BLaER1 treated with 17β-estradiol and CSF1 and Interleukin-3, amounts not matched to agents 10 nM and 100 nM (cell line): Measurements from ENCODE around the gene FOXD1.

Experiments used
- H3K27ac ChIP-seq, 11 experiments: shearing (Covaris generic); formaldehyde crosslinking; 2 replicates each; pipeline ENCODE4 v1.8.1; 2022
- H3K27me3 ChIP-seq, 11 experiments: shearing (Covaris generic); formaldehyde crosslinking; 2 replicates each; pipeline ENCODE4 v1.8.1; 2022
- H3K36me3 ChIP-seq, 11 experiments: shearing (Covaris generic); formaldehyde crosslinking; 2 replicates each; pipeline ENCODE4 v1.8.1; 2022
- H3K4me1 ChIP-seq, 10 experiments: shearing (Covaris generic); formaldehyde crosslinking; 2 replicates each; pipeline ENCODE4 v1.8.1; 2022
- H3K4me2 ChIP-seq, 11 experiments: shearing (Covaris generic); formaldehyde crosslinking; 2 replicates each; pipeline ENCODE4 v1.8.1; 2022
- H3K4me3 ChIP-seq, 10 experiments: shearing (Covaris generic); formaldehyde crosslinking; 2 replicates each; pipeline ENCODE4 v1.8.1; 2022
- H3K9ac ChIP-seq, 11 experiments: shearing (Covaris generic); formaldehyde crosslinking; 2 replicates each; pipeline ENCODE4 v1.8.1; 2022
- H3K9me3 ChIP-seq, 11 experiments: shearing (Covaris generic); formaldehyde crosslinking; replicated peaks in 1 of 11; 2 replicates each; pipeline ENCODE4 v1.8.1; 2022
- H4K20me1 ChIP-seq, 11 experiments: shearing (Covaris generic); formaldehyde crosslinking; 2 replicates each; pipeline ENCODE4 v1.8.1; 2022
- Cebpa-rat ChIP-seq, 11 experiments: shearing (Covaris generic); IDR thresholded peaks; 2 replicates each; pipeline ENCODE4 v1.8.1; 2022

The FOXD1 gene

DNA sequence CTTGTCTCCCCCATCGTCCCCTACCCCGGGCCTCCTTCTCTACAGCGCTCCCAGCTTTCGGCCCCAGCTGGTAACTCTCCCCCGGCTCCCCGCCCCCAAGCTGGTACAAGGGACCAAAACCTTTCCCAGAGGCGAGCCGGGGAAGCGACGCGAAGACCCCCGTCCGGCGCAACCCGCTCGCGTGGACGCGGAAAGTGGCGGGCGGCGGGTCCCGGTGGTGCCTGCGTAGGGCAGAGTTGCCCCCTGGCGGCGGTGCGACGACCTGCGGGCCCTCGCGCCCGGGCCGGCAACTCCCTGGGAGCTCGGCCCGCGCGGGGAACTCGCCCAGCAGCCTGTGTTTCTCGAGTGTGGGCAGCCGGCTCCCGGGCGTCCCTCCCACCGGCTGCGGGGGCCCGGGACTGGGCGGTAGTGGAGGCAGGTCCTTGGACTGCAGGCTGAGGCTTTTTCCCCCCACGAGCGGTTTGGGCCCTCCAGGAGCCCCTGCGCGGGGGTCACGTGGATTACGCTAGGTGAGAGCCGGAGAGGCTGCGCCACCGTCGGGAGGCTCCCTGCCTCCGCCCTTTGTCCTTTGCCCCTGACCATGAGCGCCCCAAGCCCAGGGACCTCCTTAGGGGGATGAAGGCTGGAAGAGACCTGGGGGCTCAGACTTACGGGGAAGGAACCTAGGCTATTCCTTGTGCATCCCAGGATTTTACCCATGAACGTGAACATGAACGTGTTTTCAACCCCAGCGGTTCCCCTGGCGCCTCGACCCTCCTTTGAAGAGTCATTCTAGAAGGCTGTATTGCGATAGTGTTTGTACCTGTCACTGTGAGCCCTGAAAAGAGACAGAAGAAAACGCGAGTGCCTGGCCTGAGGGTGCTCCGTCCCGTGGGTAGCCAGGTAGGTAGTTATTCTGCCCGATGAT, 2.9 kb upstream of the FOXD1 start:
- peaks cover 11 to 23% (median 17%) of the 10 kb centered on the region in 11 experiments; a peak in 20 of 22 replicates for H3K9me3 ChIP-seq
- peaks cover 58 to 80% (median 79%) of the 10 kb centered on the region in 11 experiments for H3K27me3 ChIP-seq
- H3K9ac ChIP-seq: no peak overlapping the region
- peaks cover 5 to 55% (median 34%) of the 10 kb centered on the region in 11 experiments for H4K20me1 ChIP-seq
- TF ChIP-seq Cebpa-rat (IDR thresholded peaks at IDR 0.05): no peak
- peaks cover 9 to 29% (median 26%) of the 10 kb centered on the region in 10 experiments for H3K4me1 ChIP-seq
- H3K4me3 ChIP-seq: no peak overlapping the region
- no peak overlapping the region for H3K4me2 ChIP-seq
- no peak overlapping the region for H3K27ac ChIP-seq
- no peaks in the 10 kb centered on the region for H3K36me3 ChIP-seq

DNA sequence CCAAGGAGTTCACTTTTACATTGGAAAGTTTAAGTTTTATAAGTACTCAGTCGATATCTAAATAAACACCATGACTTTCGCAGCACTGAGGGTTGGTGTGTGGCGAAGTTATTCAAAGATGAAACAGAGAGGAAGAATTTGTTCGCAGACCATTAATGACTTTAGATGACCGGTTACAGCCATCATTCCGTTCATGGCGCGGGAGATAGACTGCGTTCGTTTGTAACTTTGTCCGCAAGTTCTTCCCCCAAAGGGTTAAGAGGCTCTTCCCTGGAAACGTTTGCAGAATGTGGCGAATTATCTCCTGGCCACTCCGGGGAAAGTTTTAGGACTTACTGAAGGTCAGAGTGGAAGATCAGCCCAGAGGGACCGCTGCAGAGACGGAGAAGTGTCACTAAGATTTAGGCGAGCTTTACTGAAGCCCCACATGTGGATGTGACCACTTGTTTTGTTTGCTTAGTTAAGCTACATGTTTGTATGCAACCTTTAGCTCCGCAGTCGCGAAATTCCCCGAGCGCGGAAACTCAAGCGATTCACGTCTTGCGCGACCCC, 2.2 kb upstream of the FOXD1 start:
- no peak overlapping the region for H3K9ac ChIP-seq

DNA sequence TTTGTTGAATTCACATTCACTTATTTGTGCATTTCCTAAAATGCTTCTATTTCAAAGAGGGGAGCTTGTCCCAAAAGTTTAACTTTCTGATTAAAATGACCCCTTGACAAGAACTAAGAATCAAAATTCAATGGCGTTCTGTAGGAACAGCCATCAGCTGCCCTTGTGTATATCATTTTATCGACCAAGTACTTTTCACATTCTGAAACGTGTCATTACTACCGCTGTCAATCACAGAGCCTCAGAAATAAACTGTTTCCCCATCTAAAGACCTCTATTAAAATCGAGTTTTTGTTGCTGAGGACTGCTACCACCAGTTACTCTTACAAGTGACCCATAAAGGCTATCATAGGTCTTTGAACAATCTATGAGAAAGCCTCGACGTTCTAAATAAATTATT, 1.6 kb upstream of the FOXD1 start:
- Histone ChIP-seq H3K9ac (no peak overlapping the region), H3K4me3 (no peak overlapping the region), H3K4me2 (no peak overlapping the region)

More for the DNA sequence above, 2.2 kb upstream of the FOXD1 start:
- Histone ChIP-seq H3K27ac (no peak overlapping the region), H3K27me3 (peaks cover 65 to 87% (median 87%) of the 10 kb centered on the region in 11 experiments), H3K4me2 (no peak overlapping the region), H3K9me3 (peaks cover 11 to 21% (median 17%) of the 10 kb centered on the region in 11 experiments; a peak in 20 of 22 replicates), H4K20me1 (peaks cover 13 to 62% (median 39%) of the 10 kb centered on the region in 11 experiments), H3K36me3 (no peaks in the 10 kb centered on the region), H3K4me3 (no peak overlapping the region), H3K4me1 (peaks cover 12 to 29% (median 26%) of the 10 kb centered on the region in 10 experiments)
- no peak for TF ChIP-seq Cebpa-rat (IDR thresholded peaks at IDR 0.05)

DNA sequence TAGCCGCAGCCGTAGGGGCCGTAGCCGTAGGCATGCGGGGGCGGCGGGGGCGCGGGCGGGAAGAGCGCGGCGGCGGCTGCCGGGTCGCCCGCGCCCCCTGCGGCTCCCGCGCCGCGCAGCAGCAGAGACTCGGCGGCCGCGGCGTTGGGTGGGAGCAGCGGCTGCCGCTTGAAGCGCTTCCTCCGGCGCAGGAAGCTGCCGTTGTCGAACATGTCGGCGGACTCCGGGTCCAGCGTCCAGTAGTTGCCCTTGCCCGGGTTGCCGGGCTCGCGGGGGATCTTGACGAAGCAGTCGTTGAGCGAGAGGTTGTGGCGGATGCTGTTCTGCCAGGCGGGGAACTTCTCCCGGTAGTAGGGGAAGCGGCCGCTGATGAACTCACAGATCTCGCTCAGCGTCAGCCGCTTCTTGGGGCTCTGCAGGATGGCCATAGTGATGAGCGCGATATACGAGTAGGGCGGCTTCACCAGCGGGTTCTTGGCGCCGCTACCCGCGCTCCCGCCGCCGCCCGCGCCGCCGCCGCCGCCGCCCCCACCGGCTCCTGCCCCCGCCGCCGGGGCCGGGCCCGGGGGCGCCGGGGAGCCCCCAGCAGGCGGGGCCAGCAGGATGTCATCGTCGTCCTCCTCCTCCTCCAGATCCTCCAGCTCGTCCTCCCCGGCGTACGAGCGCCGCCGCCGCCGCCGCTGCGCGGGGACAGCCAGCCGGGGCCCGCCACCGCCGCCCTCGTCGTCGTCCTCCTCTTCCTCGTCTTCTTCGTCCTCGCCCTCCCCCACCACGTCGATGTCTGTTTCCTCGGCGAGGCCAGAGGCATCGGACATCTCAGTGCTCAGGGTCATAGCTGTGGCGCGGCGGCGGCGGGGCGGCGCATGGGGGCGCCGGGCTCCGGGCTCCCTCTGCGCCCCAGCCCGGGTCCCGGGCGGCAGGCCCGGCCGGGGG, 781 bp downstream of the FOXD1 start:
- Histone ChIP-seq H4K20me1 (peaks cover 26 to 92% (median 68%) of the 10 kb centered on the region in 11 experiments), H3K9ac (peak overlapping the region in 10 of 11 experiments; percentile 2 to 83 (median 52); a peak in 18 of 22 replicates), H3K36me3 (no peaks in the 10 kb centered on the region), H3K4me1 (peaks cover 16 to 34% (median 28%) of the 10 kb centered on the region in 10 experiments), H3K27me3 (peaks cover 81 to 100% (median 100%) of the 10 kb centered on the region in 11 experiments), H3K27ac (peak overlapping the region in 3 of 11 experiments; percentile 57 to 73 (median 58); a peak in 6 of 22 replicates), H3K9me3 (peaks cover 20 to 35% (median 32%) of the 10 kb centered on the region in 11 experiments; a peak in 21 of 22 replicates), H3K4me3 (peak overlapping the region; percentile 53 to 77 (median 66)), H3K4me2 (peak overlapping the region; percentile 86 to 99 (median 97))
- no peak for TF ChIP-seq Cebpa-rat (IDR thresholded peaks at IDR 0.05)

More for the DNA sequence above, 1.6 kb upstream of the FOXD1 start:
- peaks cover 71 to 93% (median 93%) of the 10 kb centered on the region in 11 experiments for H3K27me3 ChIP-seq
- H3K4me1 ChIP-seq: peaks cover 12 to 29% (median 26%) of the 10 kb centered on the region in 10 experiments
- H3K27ac ChIP-seq: no peak overlapping the region
- no peak for TF ChIP-seq Cebpa-rat (IDR thresholded peaks at IDR 0.05)
- H4K20me1 ChIP-seq: peaks cover 18 to 68% (median 45%) of the 10 kb centered on the region in 11 experiments
- peaks cover 11 to 21% (median 17%) of the 10 kb centered on the region in 11 experiments; a peak in 20 of 22 replicates for H3K9me3 ChIP-seq
- no peaks in the 10 kb centered on the region for H3K36me3 ChIP-seq

DNA sequence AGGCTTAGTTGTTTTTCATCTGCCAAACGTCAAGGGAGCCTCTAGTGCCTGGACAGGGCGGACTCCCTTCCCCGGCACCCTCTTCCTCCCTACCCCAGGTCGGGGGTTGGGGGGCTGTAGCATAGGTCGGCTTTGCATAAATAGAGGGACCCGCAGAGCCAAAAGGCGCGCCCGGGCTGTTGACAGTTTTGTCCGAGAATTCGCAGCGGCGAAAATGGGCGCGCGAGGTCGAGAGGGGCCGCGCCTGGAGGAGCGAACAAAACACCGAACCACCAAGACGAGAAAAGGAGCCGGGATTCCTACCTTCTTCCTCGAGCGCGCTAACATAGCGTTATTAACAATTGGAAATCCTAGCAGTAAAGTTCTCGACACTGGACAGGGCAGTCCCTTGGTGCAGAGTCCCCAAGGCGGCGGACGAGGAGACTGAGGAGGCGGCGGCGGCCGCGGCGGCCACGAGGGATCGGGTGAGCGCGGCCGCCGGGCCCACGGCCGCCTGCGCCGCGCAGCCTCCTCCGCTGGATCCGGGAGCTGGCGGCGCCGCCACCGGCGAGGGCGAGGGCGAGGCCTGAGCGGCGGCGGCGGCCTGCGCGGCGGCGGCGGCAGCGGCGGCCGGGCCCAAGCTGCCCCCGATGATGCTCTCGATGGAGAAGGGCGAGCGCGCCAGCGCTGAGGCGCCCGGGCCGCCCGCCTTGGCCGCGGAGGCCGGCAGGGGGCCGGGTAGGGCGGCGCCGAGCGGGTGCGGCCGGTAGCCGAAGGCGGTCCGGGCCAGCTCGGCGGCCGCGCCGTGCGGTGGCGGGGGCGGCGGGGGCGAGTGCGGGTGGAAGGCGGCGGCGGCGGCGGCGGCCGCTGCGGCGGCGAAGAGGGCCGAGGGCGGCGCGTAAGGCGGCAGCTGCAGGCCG, 1.7 kb downstream of the FOXD1 start:
- Histone ChIP-seq H3K4me1 (peaks cover 16 to 34% (median 28%) of the 10 kb centered on the region in 10 experiments), H3K27me3 (peaks cover 81 to 100% (median 100%) of the 10 kb centered on the region in 11 experiments), H3K9me3 (peaks cover 18 to 31% (median 27%) of the 10 kb centered on the region in 11 experiments; a peak in 21 of 22 replicates), H3K27ac (peak overlapping the region in 2 of 11 experiments; percentile 58 to 73; a peak in 4 of 22 replicates), H4K20me1 (peaks cover 33 to 99% (median 77%) of the 10 kb centered on the region in 11 experiments), H3K36me3 (no peaks in the 10 kb centered on the region), H3K4me3 (peak overlapping the region; percentile 53 to 77 (median 66)), H3K9ac (peak overlapping the region in 8 of 11 experiments; percentile 2 to 83 (median 62); a peak in 12 of 22 replicates), H3K4me2 (peak overlapping the region; percentile 86 to 99 (median 97))
- no peak for TF ChIP-seq Cebpa-rat (IDR thresholded peaks at IDR 0.05)

DNA sequence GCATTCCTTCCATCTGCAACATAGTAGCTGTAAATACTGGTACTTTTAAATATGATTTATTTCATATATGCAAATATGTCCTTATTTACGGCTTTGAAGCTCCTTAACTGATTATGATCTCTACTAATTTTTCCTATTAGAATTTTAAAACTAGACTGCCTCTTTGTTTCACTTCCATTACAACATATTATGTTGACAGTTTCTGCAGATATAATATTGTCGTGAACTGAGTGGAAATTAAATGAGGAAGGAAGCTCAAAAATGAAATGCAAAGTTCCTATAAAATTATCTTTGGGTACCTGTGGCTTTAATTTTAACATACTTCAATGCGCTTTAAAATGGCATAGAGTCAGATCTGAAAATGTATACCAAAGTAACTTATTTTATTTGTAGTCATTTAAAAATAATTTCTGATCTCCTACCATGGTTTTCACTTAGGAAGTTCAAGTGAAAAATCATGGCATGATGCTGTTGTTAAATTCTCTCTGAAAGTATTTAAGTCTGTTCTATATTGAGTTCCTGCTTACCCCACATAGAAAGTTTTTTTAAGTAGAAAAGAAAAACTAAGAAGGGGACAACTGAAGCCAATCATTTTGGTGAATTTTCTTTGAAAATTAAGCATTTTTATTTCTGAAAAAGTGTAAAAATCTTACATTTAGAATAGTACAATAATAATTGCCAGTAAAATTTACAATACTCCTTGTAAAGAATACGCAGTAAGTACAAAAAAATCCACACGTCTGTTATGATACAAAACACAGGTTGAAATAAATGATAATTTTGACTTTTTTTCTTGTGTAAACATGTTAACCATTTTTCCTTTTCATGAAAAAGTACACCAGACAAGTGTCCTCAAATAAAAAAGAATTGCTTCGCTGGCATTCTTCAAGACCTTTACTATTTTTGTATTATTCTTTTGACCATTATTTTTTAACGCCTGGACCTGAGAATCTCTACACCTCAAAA, 2.6 kb downstream of the FOXD1 start:
- H3K36me3 ChIP-seq: no peaks in the 10 kb centered on the region
- H3K4me2 ChIP-seq: peak overlapping the region in 3 of 11 experiments; percentile 97 to 98 (median 97); a peak in 7 of 22 replicates
- peaks cover 16 to 34% (median 28%) of the 10 kb centered on the region in 10 experiments for H3K4me1 ChIP-seq
- H3K9me3 ChIP-seq: peaks cover 9 to 21% (median 18%) of the 10 kb centered on the region in 11 experiments; a peak in 21 of 22 replicates
- no peak overlapping the region for H3K27ac ChIP-seq
- peaks cover 81 to 100% (median 100%) of the 10 kb centered on the region in 11 experiments for H3K27me3 ChIP-seq
- no peak for TF ChIP-seq Cebpa-rat (IDR thresholded peaks at IDR 0.05)
- H4K20me1 ChIP-seq: peaks cover 33 to 97% (median 72%) of the 10 kb centered on the region in 11 experiments
- H3K4me3 ChIP-seq: peak overlapping the region in 3 of 10 experiments; percentile 67 to 77 (median 73); a peak in 6 of 20 replicates
- H3K9ac ChIP-seq: no peak overlapping the region
